Lower lobe of right lung (tissue), 2 donors: ENCODE data around the gene SLC22A5. TPM values are rescaled to one million over a fixed set of nuclear protein-coding genes. Genes with fewer than 3 reads are reported as not detected.

Experiments used
- ATAC-seq, 2 donors: fragments of 200-7000 bp; cut with Tn5 transposase; one replicate each; pipeline ENCODE4 v1.9.1; 2020 to 2022; ENCODE audit warnings: mild to moderate bottlenecking in 2 of 2, moderate library complexity in 2 of 2
- DNase-seq: peaks from one replicate; pipeline ENCODE4 v3.0.0-alpha.2; 2020
- H3K27ac ChIP-seq: fragments of 200-600 bp; one replicate; pipeline ENCODE4 v1.8.0; 2022
- H3K27me3 ChIP-seq: fragments of 200-600 bp; one replicate; pipeline ENCODE4 v1.8.0; 2022; ENCODE audit warnings: low read depth
- H3K36me3 ChIP-seq: fragments of 200-600 bp; one replicate; pipeline ENCODE4 v1.8.0; 2022; ENCODE audit warnings: mild to moderate bottlenecking
- H3K4me1 ChIP-seq: fragments of 200-600 bp; one replicate; pipeline ENCODE4 v1.8.0; 2022
- H3K4me3 ChIP-seq: fragments of 200-600 bp; one replicate; pipeline ENCODE4 v1.8.0; 2022; ENCODE audit warnings: mild to moderate bottlenecking
- H3K9me3 ChIP-seq: fragments of 200-600 bp; one replicate; pipeline ENCODE4 v1.8.0; 2022
- CTCF ChIP-seq: fragments of 200-600 bp; IDR thresholded peaks from one replicate; pipeline ENCODE4 v1.8.0; 2022; ENCODE audit warnings: antibody characterized with exemption, mild to moderate bottlenecking
- intact Hi-C: fragments of 100-400 bp; cut with DNase I; formaldehyde crosslinking; loops from one replicate; pipeline ENCODE4 v1.11.0; 2022
- total RNA-seq: library from RNA; stranded (reverse); fragmentation: NEBNext Ultra II Directional; extraction: Animal tissue kit (Norgen Biotek cat#: 25700); gene quantifications from one replicate; pipeline ENCODE4 v1.2.1, GENCODE V29; 2021
- donor health status: DM: no; HTN: yes; CAD: no; lungs with severe emphysema.

Gene SLC22A5
- total RNA-seq, 1 donor from 2014 or later = 12.6 TPM

- intact Hi-C loops = no loop called here
- ATAC-seq = no peak
Observed at GRCh38 chr5:132358775-132359174, 10.7 kb upstream of the SLC22A5 start.

GRCh38 chr5:132362086-132362485 lies 7.4 kb upstream of the SLC22A5 start:
- Histone ChIP-seq H3K36me3 (no peaks in the 10 kb centered on the region), H3K27me3 (no peaks in the 10 kb centered on the region), H3K9me3 (no peaks in the 10 kb centered on the region), H3K27ac (no peak overlapping the region), H3K4me3 (no peak overlapping the region), H3K4me1 (peaks cover 14% of the 10 kb centered on the region)
- no peak for DNase-seq
- no peak for TF ChIP-seq CTCF
- intact Hi-C loops = no loop called here
- ATAC-seq = no peak

More at GRCh38 chr5:132358775-132359174, 10.7 kb upstream of the SLC22A5 start:
- DNase-seq = no peak
- H3K27me3 ChIP-seq = no peaks in the 10 kb centered on the region
- H3K27ac ChIP-seq = no peak overlapping the region
- no peaks in the 10 kb centered on the region for H3K36me3 ChIP-seq
- no peak overlapping the region for H3K4me3 ChIP-seq
- H3K4me1 ChIP-seq = peaks cover under 1% of the 10 kb centered on the region
- no peak for TF ChIP-seq CTCF
- no peaks in the 10 kb centered on the region for H3K9me3 ChIP-seq

GRCh38 chr5:132363431-132364112 lies 5.9 kb upstream of the SLC22A5 start:
- TF ChIP-seq CTCF = no peak
- H3K4me1 ChIP-seq = peaks cover 14% of the 10 kb centered on the region
- DNase-seq = no peak

GRCh38 chr5:132364319-132364718 lies 5.2 kb upstream of the SLC22A5 start:
- H3K4me3 ChIP-seq = no peak overlapping the region
- H3K27ac ChIP-seq = no peak overlapping the region
- peak; percentile 70 to 83 for ATAC-seq
- no peak for TF ChIP-seq CTCF
- no peaks in the 10 kb centered on the region for H3K36me3 ChIP-seq
- H3K27me3 ChIP-seq = no peaks in the 10 kb centered on the region
- H3K4me1 ChIP-seq = peaks cover 19% of the 10 kb centered on the region
- no peaks in the 10 kb centered on the region for H3K9me3 ChIP-seq
- intact Hi-C loops = no loop called here
- no peak for DNase-seq

More at GRCh38 chr5:132363431-132364112, 5.9 kb upstream of the SLC22A5 start:
- H3K9me3 ChIP-seq = no peaks in the 10 kb centered on the region
- no peak overlapping the region for H3K4me3 ChIP-seq
- intact Hi-C loops = no loop called here
- H3K27me3 ChIP-seq = no peaks in the 10 kb centered on the region
- no peak overlapping the region for H3K27ac ChIP-seq
- ATAC-seq = peak; percentile 11 to 63
- no peaks in the 10 kb centered on the region for H3K36me3 ChIP-seq

GRCh38 chr5:132365213-132365612 lies 4.3 kb upstream of the SLC22A5 start:
- no peak for TF ChIP-seq CTCF
- Histone ChIP-seq H3K4me1 (peaks cover 19% of the 10 kb centered on the region), H3K27ac (peak overlapping the region; percentile 53), H3K9me3 (no peaks in the 10 kb centered on the region), H3K27me3 (no peaks in the 10 kb centered on the region), H3K36me3 (no peaks in the 10 kb centered on the region), H3K4me3 (no peak overlapping the region)
- DNase-seq = no peak
- intact Hi-C loops = no loop called here
- ATAC-seq = no peak
